GM12801 (cell line): Measurements from ENCODE around the gene TMEM208.

Experiments
- CTCF ChIP-seq: IDR thresholded peaks from one replicate; pipeline ENCODE4 v1.5.1; 2011; ENCODE audit warnings: control low read depth; ENCODE audit not compliant: insufficient read length; ENCODE audit errors: extremely low read depth

Gene TMEM208

GRCh38 chr16:67235816-67236562 lies 9.1 kb downstream of the TMEM208 start:
- no peak for TF ChIP-seq CTCF

DNA sequence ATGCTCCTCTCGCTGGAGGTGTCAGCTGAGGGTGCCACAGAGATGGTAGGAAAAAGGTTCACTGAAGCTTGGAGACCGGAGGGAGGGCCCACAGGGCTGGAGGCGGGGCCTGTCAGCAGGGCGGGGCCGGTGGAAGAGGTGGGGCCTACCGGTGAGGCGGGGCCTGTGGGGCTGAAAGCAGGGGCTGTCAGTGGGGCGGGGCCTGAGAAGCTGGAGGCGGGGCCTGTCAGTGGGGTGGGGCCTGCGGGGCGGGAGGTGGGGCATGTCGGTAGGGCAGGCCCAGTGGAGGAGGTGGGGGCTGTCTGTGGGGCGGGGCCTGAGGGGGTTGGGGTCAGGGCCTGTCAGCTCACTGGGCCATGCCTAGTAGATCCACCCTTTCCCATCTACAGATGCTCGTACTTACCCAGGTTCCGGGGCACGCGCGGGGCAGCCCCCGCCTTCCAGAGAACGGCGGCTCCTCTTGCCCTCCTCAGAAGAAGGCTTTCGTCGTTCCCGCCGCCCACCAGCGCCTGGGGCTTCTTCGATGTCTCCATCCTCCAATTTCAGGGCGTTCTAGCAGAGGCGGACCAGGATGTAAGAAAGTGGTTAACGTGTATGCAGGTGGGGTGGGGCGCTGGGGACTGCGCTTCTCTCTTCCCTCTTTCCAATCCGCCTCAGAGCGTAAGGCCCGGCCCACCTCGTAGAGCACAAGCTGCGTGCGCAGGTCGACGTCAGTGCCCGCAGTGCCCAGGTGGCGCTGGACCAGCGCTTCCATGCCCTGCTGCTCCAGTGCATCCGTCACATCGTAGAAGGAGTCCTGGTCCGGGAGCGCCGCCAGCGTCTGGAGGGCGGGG lies 9.8 kb downstream of the TMEM208 start:
- no peak for TF ChIP-seq CTCF

DNA sequence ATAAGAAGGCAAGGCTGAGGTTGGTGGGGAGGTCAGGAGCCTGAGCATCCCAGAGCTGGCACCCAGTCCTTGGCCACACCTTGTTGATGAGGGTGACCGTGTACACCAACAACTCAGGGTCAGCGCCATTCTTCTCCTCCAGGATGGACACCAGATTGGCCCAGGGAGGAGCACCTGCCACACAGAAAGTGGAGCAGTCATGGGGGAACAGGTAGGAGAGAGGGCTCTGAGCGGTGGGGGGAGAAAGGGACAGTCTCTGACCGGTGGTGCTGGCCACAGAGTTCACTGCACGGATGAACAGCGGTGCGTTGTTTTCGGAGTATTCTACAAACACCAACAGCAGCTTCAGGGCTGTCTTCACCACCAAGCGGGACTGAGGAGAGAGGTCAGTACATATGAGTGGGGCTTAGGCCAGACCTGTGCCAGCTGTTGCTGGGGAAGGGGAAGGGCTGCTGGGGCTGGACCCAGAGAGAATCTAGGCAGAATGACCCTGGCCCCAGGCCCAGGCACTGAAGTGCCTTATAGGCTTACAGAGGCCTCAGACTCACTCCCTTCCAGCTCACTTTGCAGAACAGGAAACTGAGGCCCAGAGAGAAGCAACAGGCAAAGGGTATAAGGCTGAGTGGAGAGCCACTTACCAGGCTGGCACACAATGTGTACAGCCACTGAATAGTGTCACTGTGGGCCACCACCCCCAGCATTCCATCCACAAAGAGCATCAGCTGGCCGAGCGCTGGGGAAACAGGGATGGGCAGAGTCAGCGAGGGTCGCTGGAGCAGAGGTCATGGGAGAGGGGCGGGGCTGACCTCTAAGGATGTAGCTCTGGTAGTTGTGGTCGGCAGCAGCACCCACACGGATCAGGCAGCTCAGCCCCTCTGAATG lies 10.7 kb downstream of the TMEM208 start:
- no peak for TF ChIP-seq CTCF

GRCh38 chr16:67238278-67238575 lies 11.3 kb downstream of the TMEM208 start:
- no peak for TF ChIP-seq CTCF

DNA sequence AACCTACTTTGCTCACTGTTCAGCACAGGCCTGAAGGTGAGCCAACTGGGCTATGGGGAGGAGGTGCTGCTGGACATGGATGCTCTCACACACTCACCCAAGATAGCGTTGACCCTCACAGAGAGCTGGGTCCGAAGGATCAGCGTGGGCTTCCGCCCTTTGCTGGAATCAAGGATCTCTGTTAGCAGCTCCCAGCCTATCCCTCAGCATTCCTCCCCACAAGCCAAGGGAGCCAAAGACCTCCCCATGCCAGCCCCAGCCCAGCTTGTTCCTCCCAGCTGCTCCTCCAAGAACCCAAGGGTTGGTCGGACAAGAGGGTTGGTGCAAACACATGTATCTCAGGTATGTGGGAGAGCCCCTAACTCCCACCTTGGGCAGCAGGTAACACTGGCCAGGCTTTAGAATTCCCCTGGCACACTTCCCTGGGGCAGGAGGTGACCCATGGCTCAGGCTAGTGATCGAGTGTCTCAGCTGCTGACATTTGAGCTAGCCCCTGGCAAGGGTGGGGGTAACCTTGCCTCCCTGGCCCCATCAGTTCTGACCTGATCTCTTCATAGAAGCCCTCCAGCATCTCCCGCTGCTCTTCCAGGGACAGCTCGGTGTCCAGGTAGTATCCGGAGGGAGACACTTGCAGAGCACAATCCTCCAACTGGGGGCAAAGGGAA lies 12.0 kb downstream of the TMEM208 start:
- no peak for TF ChIP-seq CTCF

GRCh38 chr16:67240506-67240905 lies 13.6 kb downstream of the TMEM208 start:
- TF ChIP-seq CTCF = no peak
